Pancreas (tissue), 10 donors: ENCODE measurements around the gene GAS7. TPM values are rescaled to one million over a fixed set of nuclear protein-coding genes. Genes with fewer than 3 reads are reported as not detected.

Source experiments
- ATAC-seq, 4 donors: fragments of 200-7000 bp; cut with Tn5 transposase; one replicate each; pipeline versions ENCODE4 v1.8.0 to v1.9.1; 2020; ENCODE audit warnings: mild to moderate bottlenecking in 4 of 4, moderate library complexity in 4 of 4
- DNase-seq, 6 donors: peaks; one replicate each; pipeline ENCODE4 v3.0.0-alpha.2; 2020
- FAIRE-seq: peaks from 2 replicates; lab custom pipeline; 2012; peaks lifted over from hg19 to GRCh38; lab: Jason Lieb, UNC
- H3K27ac ChIP-seq, 4 donors: fragments of 200-600 bp; sonication (generic); 1 replicate in 3 of 4; 2 replicates in 1 of 4; pipeline versions ENCODE4 v1.5.0 to v1.8.0; 2020
- H3K27me3 ChIP-seq, 4 donors: fragments of 200-600 bp; one replicate each; pipeline ENCODE4 v1.8.0; 2021
- H3K36me3 ChIP-seq, 3 donors: fragments of 200-600 bp; sonication (generic) in 1 of 3; one replicate each; pipeline versions ENCODE4 v1.5.0 to v1.8.0; 2020 to 2021
- H3K4me1 ChIP-seq, 3 donors: fragments of 200-600 bp; one replicate each; pipeline ENCODE4 v1.8.0; 2021
- H3K4me3 ChIP-seq, 4 donors: fragments of 200-600 bp; sonication (generic) in 2 of 4; one replicate each; pipeline versions ENCODE4 v1.5.0 to v1.8.0; 2020 to 2021
- H3K9me3 ChIP-seq, 4 donors: fragments of 200-600 bp; one replicate each; pipeline ENCODE4 v1.8.0; 2021
- CTCF ChIP-seq, 4 donors: fragments of 200-600 bp; sonication (generic) in 3 of 4; IDR thresholded peaks; one replicate each; pipeline versions ENCODE4 v1.5.0 to v1.8.0; 2021; ENCODE audit warnings: antibody characterized with exemption in 4 of 4
- WGBS, 2 donors: extraction: QIAGEN DNeasy Blood & Tissue Kit; methylation state at CpG; one replicate each; pipeline ENCODE4 v1.1.7; 2013; 5-methylcytosine and 5-hydroxymethylcytosine counted together
- intact Hi-C, 3 donors: fragments of 100-400 bp; cut with DNase I; formaldehyde crosslinking; loops; one replicate each; pipeline versions ENCODE4 v1.11.1 to v1.14.2; 2022
- polyA plus RNA-seq, 2 donors: library from polyadenylated mRNA; stranded (reverse); fragments of 200-250 nt; gene quantifications; one replicate each; pipeline ENCODE4 v1.2.3, GENCODE V29; 2013
- total RNA-seq, 6 donors: library from RNA; stranded (reverse); fragmentation: NEBNext Ultra II Directional in 4 of 6; extraction: Animal tissue kit (Norgen Biotek cat#: 25700) in 4 of 6; gene quantifications; one replicate each; pipeline versions ENCODE4 v1.2.1 to v1.2.4, GENCODE V29; 2021 to 2023
- donor health status: healthy with polysubstance abuse.
- donor health status: DM: no; HTN: no; CAD: no; lungs with moderate emphysema.
- donor health status: DM: no; HTN: no; CAD: no.
- donor health status: control.
- donor health status: control.
- donor health status: Bipolar disorder and iron deficiency.
- donor health status: DM: yes; HTN: yes; CAD: no.
- donor health status: DM: no; HTN: no; CAD: no.
- donor health status: DM: no; HTN: no; CAD: no.
- donor health status: DM: yes; HTN: yes; CAD: no.

GAS7 gene
- total and polyA plus RNA-seq, 8 donors, result 1.9 to 22.9 (median 3.7) TPM

GRCh38 chr17:10139577-10139976 is 58.8 kb downstream of the GAS7 start:
- ATAC-seq (no peak), FAIRE-seq (no peak), DNase-seq (no peak)
- Histone ChIP-seq H3K36me3 (no peaks in the 10 kb centered on the region), H3K4me3 (no peak overlapping the region), H3K9me3 (no peaks in the 10 kb centered on the region), H3K27ac (no peak overlapping the region), H3K27me3 (no peaks in the 10 kb centered on the region), H3K4me1 (no peaks in the 10 kb centered on the region)
- WGBS, 2 donors, result 66 to 82% methylated on average over 2 of the region's 2 CpGs
- intact Hi-C loops, result no loop called here
- TF ChIP-seq CTCF (IDR thresholded peaks at IDR 0.05), result no peak

GRCh38 chr17:10136258-10136981 is 62.0 kb downstream of the GAS7 start:
- no peak for FAIRE-seq
- no peak for TF ChIP-seq CTCF (IDR thresholded peaks at IDR 0.05)
- H3K9me3 ChIP-seq, result no peaks in the 10 kb centered on the region
- H3K4me3 ChIP-seq, result no peak overlapping the region
- no peak overlapping the region for H3K27ac ChIP-seq
- intact Hi-C loops, result no loop called here
- WGBS, 2 donors, result 60 to 66% methylated on average over 15 of the region's 15 CpGs
- no peaks in the 10 kb centered on the region for H3K27me3 ChIP-seq
- H3K36me3 ChIP-seq, result no peaks in the 10 kb centered on the region
- no peaks in the 10 kb centered on the region for H3K4me1 ChIP-seq
- DNase-seq, result no peak
- ATAC-seq, result peak in 2 of 4 donors; percentile 27 to 61

GRCh38 chr17:10135539-10136257 is 62.7 kb downstream of the GAS7 start:
- DNase-seq, result peak in 1 of 6 donors; percentile 20
- H3K4me3 ChIP-seq, result no peak overlapping the region
- no peaks in the 10 kb centered on the region for H3K27me3 ChIP-seq
- H3K4me1 ChIP-seq, result no peaks in the 10 kb centered on the region
- no peak for FAIRE-seq
- intact Hi-C loops, result no loop called here
- H3K36me3 ChIP-seq, result no peaks in the 10 kb centered on the region
- no peak for TF ChIP-seq CTCF (IDR thresholded peaks at IDR 0.05)
- WGBS, 2 donors, result 50 to 60% methylated on average over 12 of the region's 12 CpGs
- no peaks in the 10 kb centered on the region for H3K9me3 ChIP-seq
- H3K27ac ChIP-seq, result no peak overlapping the region
- peak in 3 of 4 donors; percentile 44 to 70 (median 58) for ATAC-seq

- H3K36me3 ChIP-seq, result no peaks in the 10 kb centered on the region
- TF ChIP-seq CTCF (IDR thresholded peaks at IDR 0.05), result no peak
- no peak for ATAC-seq
- no peak overlapping the region for H3K27ac ChIP-seq
- no peak for DNase-seq
- no peak for FAIRE-seq
- H3K4me1 ChIP-seq, result no peaks in the 10 kb centered on the region
- no peak overlapping the region for H3K4me3 ChIP-seq
- no peaks in the 10 kb centered on the region for H3K9me3 ChIP-seq
- intact Hi-C loops, result no loop called here
- WGBS, 2 donors, result 71% methylated on average over 5 of the region's 5 CpGs
- no peaks in the 10 kb centered on the region for H3K27me3 ChIP-seq
Measured at GRCh38 chr17:10130677-10131076, 67.7 kb downstream of the GAS7 start.

- Histone ChIP-seq H3K36me3 (no peaks in the 10 kb centered on the region), H3K4me3 (no peak overlapping the region), H3K9me3 (no peaks in the 10 kb centered on the region), H3K4me1 (no peaks in the 10 kb centered on the region), H3K27ac (no peak overlapping the region), H3K27me3 (no peaks in the 10 kb centered on the region)
- 40 to 61% methylated on average over 5 of the region's 5 CpGs for WGBS, 2 donors
- intact Hi-C loops, result no loop called here
- TF ChIP-seq CTCF (IDR thresholded peaks at IDR 0.05), result no peak
- FAIRE-seq (no peak), DNase-seq (no peak), ATAC-seq (no peak)
Measured at GRCh38 chr17:10130263-10130662, 68.1 kb downstream of the GAS7 start.
